SK-N-MC (cell line): ENCODE results near the gene LRP5.

Experiments used
- DNase-seq: peaks from one replicate; pipeline ENCODE4 v3.0.0-alpha.2; 2011; ENCODE audit warnings: low read depth, low spot score
- H3K27ac ChIP-seq: fragments of 200-600 bp; sonication (generic); 2 replicates; pipeline ENCODE4 v1.5.1; 2016; ENCODE audit warnings: mixed run types
- H3K36me3 ChIP-seq: fragments of 200-600 bp; sonication (generic); 2 replicates; pipeline ENCODE4 v1.6.1; 2017; ENCODE audit warnings: antibody characterized with exemption, low read length, mixed read lengths; ENCODE audit not compliant: insufficient read depth
- H3K4me3 ChIP-seq: fragments of 200-600 bp; sonication (generic); 2 replicates; pipeline ENCODE4 v1.5.1; 2016
- H3K9ac ChIP-seq: fragments of 200-600 bp; sonication (generic); 2 replicates; pipeline ENCODE4 v1.8.0; 2017; ENCODE audit warnings: mixed run types, mixed read lengths; ENCODE audit not compliant: insufficient read length
- H3K9me3 ChIP-seq: fragments of 200-600 bp; sonication (generic); 2 replicates; pipeline ENCODE4 v1.6.1; 2017; ENCODE audit warnings: low read depth, mild to moderate bottlenecking, antibody characterized with exemption, low read length, moderate library complexity, mixed read lengths
- EZH2 ChIP-seq: fragments of 200-600 bp; sonication (generic); IDR thresholded peaks from one replicate; pipeline ENCODE4 v1.6.1; 2017; ENCODE audit warnings: antibody characterized with exemption
- FOXP2 ChIP-seq: optimal IDR thresholded peaks from 2 replicates; pipeline ENCODE3; 2011; ENCODE audit warnings: mild to moderate bottlenecking, moderate library complexity; ENCODE audit not compliant: insufficient read depth; ENCODE audit errors: extremely low read length, control extremely low read depth
- POLR2AphosphoS5 ChIP-seq: IDR thresholded peaks from 2 replicates; pipeline ENCODE4 v1.6.1; 2012; ENCODE audit warnings: mild to moderate bottlenecking, low read depth, low read length, borderline replicate concordance

LRP5 gene

DNA sequence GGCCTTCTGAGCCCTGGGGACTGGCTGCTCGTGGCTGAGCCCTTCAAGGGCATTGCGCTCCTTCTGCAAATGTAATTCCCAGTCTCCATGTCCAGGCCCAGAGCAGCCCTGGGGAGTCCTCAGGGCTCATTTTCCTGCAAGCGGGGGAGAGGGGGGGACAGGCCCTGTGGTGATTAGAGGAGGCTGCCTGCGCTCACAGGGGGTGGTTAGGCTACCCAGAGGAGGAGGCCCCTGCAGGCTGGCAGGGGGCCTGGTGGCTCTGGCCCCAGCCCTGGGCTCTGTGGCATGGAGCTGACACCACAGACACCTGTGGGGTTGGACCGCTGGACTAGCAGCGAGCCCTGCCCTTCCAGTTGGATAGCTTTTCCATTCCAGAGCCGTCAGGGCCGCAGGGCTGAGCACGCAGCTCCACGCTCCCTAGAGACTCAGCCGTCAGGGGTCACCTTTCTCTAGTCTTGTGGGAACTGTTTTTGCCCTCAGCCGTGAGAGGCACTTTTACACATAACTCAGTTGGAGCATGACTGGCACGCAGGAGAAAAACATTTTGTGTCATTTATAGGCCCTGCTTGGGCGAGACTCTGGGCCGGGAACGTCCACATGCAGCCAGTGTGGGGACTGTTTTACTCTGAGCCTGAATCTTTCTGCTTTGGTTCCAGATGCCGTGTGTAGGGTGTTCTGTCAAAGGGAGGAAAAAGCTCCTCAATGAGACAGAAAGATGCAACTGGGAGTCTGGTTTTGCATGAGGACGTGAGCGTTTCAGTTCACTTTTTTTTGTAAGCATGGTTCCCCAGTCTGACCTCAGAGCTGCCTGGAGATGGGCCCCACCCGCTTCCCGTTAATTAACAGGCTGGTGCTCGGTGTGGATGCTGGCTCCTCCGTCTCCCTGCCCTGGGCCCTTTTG, 58.1 kb downstream of the LRP5 start:
- no peaks in the 10 kb centered on the region for H3K9me3 ChIP-seq
- H3K27ac ChIP-seq = peak overlapping the region; percentile 89
- H3K4me3 ChIP-seq = no peak overlapping the region
- H3K9ac ChIP-seq = no peak overlapping the region
- H3K36me3 ChIP-seq = no peaks in the 10 kb centered on the region; the same call in none of the 2 replicates
- DNase-seq = no peak
- TF ChIP-seq POLR2AphosphoS5 = no peak
- no peak for TF ChIP-seq EZH2
- TF ChIP-seq FOXP2 = no peak

DNA sequence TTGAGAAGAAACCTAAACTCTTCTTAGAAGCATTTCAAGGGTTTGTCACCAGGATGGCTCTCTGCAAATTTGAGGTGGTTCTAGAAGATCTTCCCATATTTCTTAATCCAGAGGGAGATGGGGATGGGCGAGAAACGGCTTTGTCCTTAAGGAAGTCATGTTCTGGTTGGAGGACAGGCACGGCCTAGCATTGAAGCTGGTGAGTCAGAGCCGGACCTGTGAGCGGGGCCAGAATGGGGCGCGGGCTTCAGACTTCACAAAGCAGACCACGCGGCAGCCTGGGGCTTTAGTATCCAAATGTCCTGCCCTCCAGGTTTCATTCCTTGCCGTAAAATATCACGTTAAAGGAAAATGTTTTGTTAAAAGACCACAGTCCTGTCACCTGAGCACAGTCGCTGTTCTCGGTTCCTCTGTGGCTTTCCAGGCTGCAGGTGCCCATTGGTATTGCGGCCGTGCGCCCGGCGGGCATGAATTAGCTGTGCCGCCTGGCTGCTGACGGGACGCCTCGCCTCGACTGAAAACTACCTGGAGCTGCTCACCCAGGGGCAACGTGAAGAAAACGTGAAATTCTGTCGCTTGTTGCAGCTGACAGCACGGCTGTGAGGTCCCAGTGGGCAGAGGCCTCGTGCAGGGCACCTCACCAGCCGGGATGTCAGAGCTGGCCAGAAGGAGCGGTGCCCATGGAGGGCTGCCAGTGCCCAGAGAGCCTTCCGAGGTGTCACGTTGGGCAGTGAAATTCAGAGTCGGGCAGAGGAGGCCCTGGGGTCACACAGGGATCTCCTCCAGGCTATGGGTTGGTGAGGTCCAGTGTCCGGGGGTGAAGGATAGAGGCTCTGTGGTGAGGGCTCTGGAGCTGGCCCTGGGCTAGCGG, 59.0 kb downstream of the LRP5 start:
- peaks cover 3% of the 10 kb centered on the region for H3K36me3 ChIP-seq
- no peak overlapping the region for H3K9ac ChIP-seq
- H3K9me3 ChIP-seq = no peaks in the 10 kb centered on the region
- TF ChIP-seq POLR2AphosphoS5 (no peak), EZH2 (no peak), FOXP2 (no peak)
- peak overlapping the region; percentile 89 for H3K27ac ChIP-seq
- no peak overlapping the region for H3K4me3 ChIP-seq
- DNase-seq = no peak

DNA sequence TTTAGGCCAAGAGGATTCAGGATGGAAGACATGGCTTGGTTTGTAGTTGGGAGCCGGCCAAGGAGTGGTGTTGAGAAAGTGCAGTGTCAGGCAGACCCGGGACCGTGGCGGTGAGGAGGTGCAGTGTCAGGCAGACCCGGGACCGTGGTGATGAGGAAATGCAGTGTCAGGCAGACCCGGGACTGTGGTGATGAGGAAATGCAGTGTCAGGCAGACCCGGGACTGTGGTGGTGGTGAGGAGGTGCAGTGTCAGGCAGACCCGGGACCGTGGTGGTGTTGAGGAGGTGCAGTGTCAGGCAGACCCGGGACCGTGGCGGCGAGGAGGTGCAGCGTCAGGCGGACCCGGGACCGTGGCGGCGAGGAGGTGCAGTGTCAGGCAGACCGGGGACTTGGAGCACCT, 59.7 kb downstream of the LRP5 start:
- no peak overlapping the region for H3K27ac ChIP-seq

DNA sequence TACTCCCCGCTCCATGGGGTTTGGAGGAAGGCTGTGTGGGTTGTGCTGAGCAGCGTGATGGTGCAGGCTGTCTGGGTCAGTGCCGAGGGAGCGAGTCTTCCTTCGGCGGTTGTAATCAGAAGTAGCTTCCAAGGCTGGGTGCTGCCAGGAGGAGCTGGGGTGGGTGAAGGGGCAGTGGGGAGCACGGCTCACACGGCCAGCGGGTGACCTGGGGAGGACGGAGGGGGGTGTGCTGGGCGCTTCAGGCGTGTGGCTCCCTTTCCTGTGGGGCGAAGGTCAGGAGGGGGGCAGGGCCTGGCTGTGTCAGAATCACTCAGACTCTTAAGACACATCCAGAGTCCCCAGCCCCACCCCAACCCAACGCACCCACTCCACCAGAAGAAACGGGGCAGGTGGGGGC, 60.2 kb downstream of the LRP5 start:
- H3K36me3 ChIP-seq = peaks cover 3% of the 10 kb centered on the region; the same call in 1 of the 2 replicates

More for the DNA sequence above, 59.7 kb downstream of the LRP5 start:
- TF ChIP-seq POLR2AphosphoS5 = no peak
- TF ChIP-seq FOXP2 = no peak
- no peak for TF ChIP-seq EZH2
- peaks cover 3% of the 10 kb centered on the region for H3K36me3 ChIP-seq
- H3K4me3 ChIP-seq = no peak overlapping the region
- DNase-seq = no peak
- H3K9ac ChIP-seq = no peak overlapping the region
- no peaks in the 10 kb centered on the region for H3K9me3 ChIP-seq

DNA sequence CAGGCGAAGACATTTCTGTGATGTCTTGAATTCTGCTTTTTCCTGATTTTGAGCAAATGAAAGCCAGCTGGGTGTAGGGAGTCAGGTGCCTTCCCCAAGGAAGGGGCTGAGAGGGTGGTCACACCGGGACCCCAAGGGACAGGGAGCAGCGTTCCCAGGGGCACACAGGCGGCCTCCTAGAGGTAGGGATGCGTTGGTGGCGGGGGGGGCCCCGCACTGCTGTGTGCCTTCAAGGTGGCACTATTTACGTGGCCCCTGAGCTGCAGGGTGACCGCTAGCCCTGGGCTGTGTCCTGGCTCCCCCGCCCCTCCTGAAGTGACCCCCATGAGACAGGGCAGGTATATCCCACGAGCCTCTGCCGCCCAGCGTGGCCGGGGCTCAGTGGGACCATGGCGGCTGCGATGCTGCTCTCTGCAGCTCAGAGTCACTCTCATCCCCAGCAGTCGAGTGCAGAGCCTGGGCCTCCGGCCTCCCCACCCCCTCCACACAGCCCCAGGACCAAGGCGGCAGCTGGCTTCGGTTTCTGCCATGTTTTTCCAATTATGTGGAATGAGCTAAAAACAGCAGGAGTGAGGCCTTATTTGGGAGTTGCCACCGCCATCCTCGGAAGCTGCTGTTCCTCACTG, 60.9 kb downstream of the LRP5 start:
- peak; percentile 58 for DNase-seq
- Histone ChIP-seq H3K9me3 (no peaks in the 10 kb centered on the region), H3K36me3 (peaks cover 3% of the 10 kb centered on the region; the same call in 1 of the 2 replicates), H3K4me3 (peak overlapping the region; percentile 81), H3K9ac (no peak overlapping the region), H3K27ac (peak overlapping the region; percentile 94)
- TF ChIP-seq EZH2 (no peak), FOXP2 (peak; percentile 72), POLR2AphosphoS5 (peak; percentile 27; the same call in 1 of the 2 replicates)

More for the DNA sequence above, 60.2 kb downstream of the LRP5 start:
- DNase-seq = no peak
- Histone ChIP-seq H3K9ac (no peak overlapping the region), H3K27ac (no peak overlapping the region), H3K9me3 (no peaks in the 10 kb centered on the region), H3K4me3 (no peak overlapping the region)
- TF ChIP-seq EZH2 (no peak), POLR2AphosphoS5 (no peak), FOXP2 (no peak)

DNA sequence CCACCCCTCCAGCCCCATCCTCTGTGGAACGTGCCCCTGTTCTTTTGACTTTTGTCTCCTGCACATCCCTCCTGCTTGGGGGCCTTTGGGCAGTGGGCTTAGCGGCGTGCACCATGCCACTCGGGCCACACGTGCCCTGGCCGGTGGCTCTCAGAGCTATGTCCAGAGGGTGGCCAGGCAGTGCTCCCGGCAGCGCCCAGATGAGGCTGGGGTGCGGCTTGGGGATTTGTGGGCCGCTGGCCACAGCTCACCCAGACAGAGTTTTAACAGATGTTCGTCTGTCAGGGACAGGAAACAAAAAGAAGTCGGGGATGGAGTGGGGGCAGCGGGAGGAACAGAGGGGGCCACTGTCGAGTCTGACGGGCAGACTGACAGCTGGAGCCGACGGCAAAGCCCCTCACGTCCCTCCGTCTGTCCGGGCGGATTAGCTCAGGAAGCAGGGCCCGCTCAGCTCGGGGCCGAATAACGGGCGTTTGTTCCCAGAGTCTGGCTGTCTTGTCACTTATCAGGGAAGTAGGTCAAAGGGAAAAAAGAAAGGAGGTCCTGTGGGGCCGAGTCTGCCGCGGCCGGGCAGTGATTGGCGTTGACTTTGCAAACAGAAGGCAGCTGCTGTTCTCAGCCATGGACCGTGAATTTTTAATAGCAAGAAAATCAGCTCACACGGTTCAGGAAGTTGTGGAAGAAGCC, 61.6 kb downstream of the LRP5 start:
- DNase-seq = no peak
- Histone ChIP-seq H3K9ac (peak overlapping the region; percentile 47), H3K36me3 (peaks cover 3% of the 10 kb centered on the region; the same call in 1 of the 2 replicates), H3K4me3 (peak overlapping the region; percentile 81), H3K9me3 (no peaks in the 10 kb centered on the region), H3K27ac (peak overlapping the region; percentile 94)
- TF ChIP-seq FOXP2 (peak; percentile 4), EZH2 (no peak)

DNA sequence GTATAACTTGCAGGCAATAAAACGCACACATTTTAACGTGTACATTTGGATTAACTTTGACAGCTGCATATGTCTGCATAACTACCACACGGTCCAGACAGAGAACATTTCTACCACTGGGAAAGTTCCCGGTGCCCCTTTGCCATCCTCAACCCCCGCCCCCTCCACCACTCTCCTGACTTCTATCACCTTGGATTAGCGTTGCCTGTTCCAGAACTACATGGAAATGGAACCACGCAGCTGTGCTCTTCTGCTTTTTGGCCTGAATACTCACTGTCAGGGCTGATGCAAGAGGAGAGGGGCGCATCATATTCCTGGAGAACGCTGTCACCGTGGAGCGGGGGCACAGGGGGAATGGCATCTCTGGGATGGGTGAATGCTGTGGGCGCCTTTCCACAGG, 62.1 kb downstream of the LRP5 start:
- peak overlapping the region; percentile 47 for H3K9ac ChIP-seq

More for the DNA sequence above, 62.1 kb downstream of the LRP5 start:
- DNase-seq = no peak
- H3K27ac ChIP-seq = peak overlapping the region; percentile 94
- peak overlapping the region; percentile 81 for H3K4me3 ChIP-seq
- H3K9me3 ChIP-seq = no peaks in the 10 kb centered on the region
- TF ChIP-seq FOXP2 (no peak), EZH2 (no peak), POLR2AphosphoS5 (no peak)
- H3K36me3 ChIP-seq = peaks cover 3% of the 10 kb centered on the region; the same call in 1 of the 2 replicates
